ENCODE data around the gene LRRC4.

DNA sequence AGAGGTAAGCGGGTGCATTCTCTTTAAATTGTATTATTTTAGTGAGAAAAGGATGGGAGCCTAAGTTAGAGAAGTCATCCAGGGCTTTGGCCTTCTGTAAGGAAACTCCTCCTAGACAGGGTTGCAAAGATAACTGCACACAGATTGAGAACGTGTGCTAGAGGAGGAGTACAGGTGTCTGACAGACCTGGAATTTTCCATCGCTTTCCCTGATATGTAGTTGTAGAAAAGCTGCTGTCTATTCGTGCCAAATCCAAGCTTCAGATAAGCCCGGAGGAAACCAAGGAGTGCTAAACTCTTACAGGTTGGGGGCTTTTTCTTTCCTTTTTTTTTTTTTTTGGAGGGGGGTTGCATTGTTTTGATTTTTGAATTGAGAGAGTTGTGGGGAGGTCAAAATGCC lies 23.1 kb downstream of the LRRC4 start:
- TF ChIP-seq, protein P1, sequence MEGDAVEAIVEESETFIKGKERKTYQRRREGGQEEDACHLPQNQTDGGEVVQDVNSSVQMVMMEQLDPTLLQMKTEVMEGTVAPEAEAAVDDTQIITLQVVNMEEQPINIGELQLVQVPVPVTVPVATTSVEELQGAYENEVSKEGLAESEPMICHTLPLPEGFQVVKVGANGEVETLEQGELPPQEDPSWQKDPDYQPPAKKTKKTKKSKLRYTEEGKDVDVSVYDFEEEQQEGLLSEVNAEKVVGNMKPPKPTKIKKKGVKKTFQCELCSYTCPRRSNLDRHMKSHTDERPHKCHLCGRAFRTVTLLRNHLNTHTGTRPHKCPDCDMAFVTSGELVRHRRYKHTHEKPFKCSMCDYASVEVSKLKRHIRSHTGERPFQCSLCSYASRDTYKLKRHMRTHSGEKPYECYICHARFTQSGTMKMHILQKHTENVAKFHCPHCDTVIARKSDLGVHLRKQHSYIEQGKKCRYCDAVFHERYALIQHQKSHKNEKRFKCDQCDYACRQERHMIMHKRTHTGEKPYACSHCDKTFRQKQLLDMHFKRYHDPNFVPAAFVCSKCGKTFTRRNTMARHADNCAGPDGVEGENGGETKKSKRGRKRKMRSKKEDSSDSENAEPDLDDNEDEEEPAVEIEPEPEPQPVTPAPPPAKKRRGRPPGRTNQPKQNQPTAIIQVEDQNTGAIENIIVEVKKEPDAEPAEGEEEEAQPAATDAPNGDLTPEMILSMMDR (conservative IDR thresholded peaks at IDR 0.05), result no peak
- no peak for TF ChIP-seq EZH2 (IDR thresholded peaks at IDR 0.05; ENCODE audit: low read depth)
